GM21381 (cell line): ENCODE results near the gene KCND3.

Experiments used
- ATAC-seq: cut with Tn5 transposase; IDR thresholded peaks from one replicate; pipeline ENCODE4 v1.9.1; 2021; ENCODE audit warnings: mild to moderate bottlenecking, moderate library complexity; ENCODE audit not compliant: unreplicated experiment

The KCND3 gene

GRCh38 chr1:111988743-111989453 lies 570 bp downstream of the KCND3 start:
- ATAC-seq = no peak

- ATAC-seq = no peak
Observed at GRCh38 chr1:111988377-111988742, 1.1 kb downstream of the KCND3 start.

- no peak for ATAC-seq
Observed at GRCh38 chr1:111987502-111987901, 2.0 kb downstream of the KCND3 start.

GRCh38 chr1:111983500-111983899 lies 6.0 kb downstream of the KCND3 start:
- no peak for ATAC-seq

GRCh38 chr1:111982428-111982827 lies 7.0 kb downstream of the KCND3 start:
- no peak for ATAC-seq

GRCh38 chr1:111981871-111982270 lies 7.6 kb downstream of the KCND3 start:
- ATAC-seq = no peak

GRCh38 chr1:111981090-111981489 lies 8.4 kb downstream of the KCND3 start:
- ATAC-seq = no peak

- ATAC-seq = no peak
Observed at GRCh38 chr1:111980686-111981085, 8.8 kb downstream of the KCND3 start.

GRCh38 chr1:111978695-111979094 lies 10.8 kb downstream of the KCND3 start:
- ATAC-seq = no peak

- no peak for ATAC-seq
Observed at GRCh38 chr1:111977378-111977777, 12.1 kb downstream of the KCND3 start.

- ATAC-seq = no peak
Observed at GRCh38 chr1:111976842-111977241, 12.6 kb downstream of the KCND3 start.

GRCh38 chr1:111976332-111976731 lies 13.1 kb downstream of the KCND3 start:
- ATAC-seq = no peak

- no peak for ATAC-seq
Observed at GRCh38 chr1:111973150-111973790, 16.2 kb downstream of the KCND3 start.

GRCh38 chr1:111971396-111971795 lies 18.1 kb downstream of the KCND3 start:
- ATAC-seq = no peak

GRCh38 chr1:111968511-111968910 lies 21.0 kb downstream of the KCND3 start:
- ATAC-seq = no peak

GRCh38 chr1:111967886-111968285 lies 21.6 kb downstream of the KCND3 start:
- no peak for ATAC-seq

- ATAC-seq = no peak
Observed at GRCh38 chr1:111967067-111967690, 22.3 kb downstream of the KCND3 start.

- no peak for ATAC-seq
Observed at GRCh38 chr1:111965781-111966443, 23.6 kb downstream of the KCND3 start.

- ATAC-seq = no peak
Observed at GRCh38 chr1:111963985-111964738, 25.3 kb downstream of the KCND3 start.

GRCh38 chr1:111961773-111962565 lies 27.5 kb downstream of the KCND3 start:
- ATAC-seq = no peak
